Neural progenitor cell (in vitro differentiated cells): ENCODE data around the gene CAP2. TPM values are rescaled to one million over a fixed set of nuclear protein-coding genes. Genes with fewer than 3 reads are reported as not detected.

ENCODE experiments used
- DNase-seq: peaks from one replicate; pipeline ENCODE4 v3.0.0-alpha.2; 2016; ENCODE audit warnings: low spot score
- H2AFZ ChIP-seq: fragments of 200-600 bp; sonication (generic); replicated peaks from 2 replicates; pipeline ENCODE4 v1.6.1; 2016; ENCODE audit warnings: antibody characterized with exemption
- H3F3A ChIP-seq: fragments of 200-600 bp; sonication (generic); 2 replicates; pipeline ENCODE4 v1.6.1; 2016; ENCODE audit warnings: antibody characterized with exemption, low read depth
- H3K27ac ChIP-seq: fragments of 200-600 bp; sonication (generic); 2 replicates; pipeline ENCODE4 v1.5.1; 2016; ENCODE audit warnings: mild to moderate bottlenecking
- H3K27me3 ChIP-seq: fragments of 200-600 bp; sonication (generic); 2 replicates; pipeline ENCODE4 v1.6.1; 2016; ENCODE audit warnings: mild to moderate bottlenecking, moderate library complexity
- H3K36me3 ChIP-seq: fragments of 200-600 bp; sonication (generic); 2 replicates; pipeline ENCODE4 v1.5.1; 2016
- H3K4me1 ChIP-seq: fragments of 200-600 bp; sonication (generic); 2 replicates; pipeline ENCODE4 v1.6.1; 2016; ENCODE audit warnings: mixed run types
- H3K4me2 ChIP-seq: fragments of 200-600 bp; sonication (generic); 2 replicates; pipeline ENCODE4 v1.6.1; 2016
- H3K4me3 ChIP-seq: fragments of 200-600 bp; sonication (generic); 2 replicates; pipeline ENCODE4 v1.5.1; 2016
- H3K79me2 ChIP-seq: fragments of 200-600 bp; sonication (generic); 2 replicates; pipeline ENCODE4 v1.6.1; 2016; ENCODE audit warnings: low read depth
- H3K9ac ChIP-seq: fragments of 200-600 bp; sonication (generic); 2 replicates; pipeline ENCODE4 v1.6.1; 2016
- H3K9me3 ChIP-seq: fragments of 200-600 bp; sonication (generic); 2 replicates; pipeline ENCODE4 v1.5.1; 2016; ENCODE audit warnings: low read depth
- H4K20me1 ChIP-seq: fragments of 200-600 bp; sonication (generic); 2 replicates; pipeline ENCODE4 v1.6.1; 2016; ENCODE audit warnings: low read depth
- H3K27ac Mint-ChIP-seq: 3 replicates; pipeline ENCODE4 v1.8.0; 2021; ENCODE audit warnings: mixed read lengths
- H3K27me3 Mint-ChIP-seq: 2 replicates; pipeline ENCODE4 v1.8.0; 2022; ENCODE audit warnings: low read depth, mild to moderate bottlenecking, inconsistent platforms, moderate library complexity, mixed read lengths; ENCODE audit not compliant: insufficient read depth
- H3K36me3 Mint-ChIP-seq: 3 replicates; pipeline ENCODE4 v1.8.0; 2021; ENCODE audit warnings: mixed read lengths
- H3K4me1 Mint-ChIP-seq: 3 replicates; pipeline ENCODE4 v1.8.0; 2021; ENCODE audit warnings: mixed read lengths
- H3K4me3 Mint-ChIP-seq: 3 replicates; pipeline ENCODE4 v1.8.0; 2021; ENCODE audit warnings: mild to moderate bottlenecking, moderate library complexity, mixed read lengths
- H3K9me3 Mint-ChIP-seq: 3 replicates; pipeline ENCODE4 v1.8.0; 2020; ENCODE audit warnings: mixed read lengths
- EZH2 ChIP-seq: fragments of 200-600 bp; sonication (generic); IDR thresholded peaks from 2 replicates; pipeline ENCODE4 v1.6.1; 2017; ENCODE audit warnings: antibody characterized with exemption, mild to moderate bottlenecking, moderate library complexity
- EZH2phosphoT487 ChIP-seq: fragments of 200-600 bp; sonication (generic); IDR thresholded peaks from 2 replicates; pipeline ENCODE4 v1.6.1; 2017; ENCODE audit warnings: antibody characterized with exemption
- total RNA-seq: library from RNA; depleted of rRNA; stranded (reverse); fragments of >200 nt; gene quantifications from 2 replicates; pipeline ENCODE4 v1.2.3, GENCODE V29; 2015; ENCODE audit warnings: low replicate concordance
- TF ChIP-seq, protein P1 (sequence below): fragments of 200-600 bp; sonication (generic); IDR thresholded peaks from 2 replicates; pipeline ENCODE4 v1.5.1; 2017; ENCODE audit warnings: antibody characterized with exemption, mild to moderate bottlenecking

Gene CAP2
- total RNA-seq, 1 donor from 2014 or later: 27.4 TPM

- Histone ChIP-seq H3F3A (no peaks in the 10 kb centered on the region), H3K27ac (no peak overlapping the region), H4K20me1 (no peaks in the 10 kb centered on the region), H3K4me3 (no peak overlapping the region), H2AFZ (no peak overlapping the region), H3K27me3 (no peaks in the 10 kb centered on the region), H3K4me2 (no peak overlapping the region), H3K36me3 (no peaks in the 10 kb centered on the region), H3K79me2 (no peaks in the 10 kb centered on the region), H3K9ac (no peak overlapping the region), H3K4me1 (no peaks in the 10 kb centered on the region), H3K9me3 (no peaks in the 10 kb centered on the region)
- H3K4me1 Mint-ChIP-seq: peaks cover 8% of the 10 kb centered on the region
- no peaks in the 10 kb centered on the region for H3K9me3 Mint-ChIP-seq
- no peak overlapping the region for H3K4me3 Mint-ChIP-seq
- TF ChIP-seq EZH2phosphoT487 (no peak), EZH2 (no peak)
- TF ChIP-seq, protein P1, sequence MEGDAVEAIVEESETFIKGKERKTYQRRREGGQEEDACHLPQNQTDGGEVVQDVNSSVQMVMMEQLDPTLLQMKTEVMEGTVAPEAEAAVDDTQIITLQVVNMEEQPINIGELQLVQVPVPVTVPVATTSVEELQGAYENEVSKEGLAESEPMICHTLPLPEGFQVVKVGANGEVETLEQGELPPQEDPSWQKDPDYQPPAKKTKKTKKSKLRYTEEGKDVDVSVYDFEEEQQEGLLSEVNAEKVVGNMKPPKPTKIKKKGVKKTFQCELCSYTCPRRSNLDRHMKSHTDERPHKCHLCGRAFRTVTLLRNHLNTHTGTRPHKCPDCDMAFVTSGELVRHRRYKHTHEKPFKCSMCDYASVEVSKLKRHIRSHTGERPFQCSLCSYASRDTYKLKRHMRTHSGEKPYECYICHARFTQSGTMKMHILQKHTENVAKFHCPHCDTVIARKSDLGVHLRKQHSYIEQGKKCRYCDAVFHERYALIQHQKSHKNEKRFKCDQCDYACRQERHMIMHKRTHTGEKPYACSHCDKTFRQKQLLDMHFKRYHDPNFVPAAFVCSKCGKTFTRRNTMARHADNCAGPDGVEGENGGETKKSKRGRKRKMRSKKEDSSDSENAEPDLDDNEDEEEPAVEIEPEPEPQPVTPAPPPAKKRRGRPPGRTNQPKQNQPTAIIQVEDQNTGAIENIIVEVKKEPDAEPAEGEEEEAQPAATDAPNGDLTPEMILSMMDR: no peak
- H3K27me3 Mint-ChIP-seq: no peaks in the 10 kb centered on the region
- H3K36me3 Mint-ChIP-seq: peaks cover 10% of the 10 kb centered on the region
- no peak for DNase-seq
- no peak overlapping the region for H3K27ac Mint-ChIP-seq
Measured at GRCh38 chr6:17448165-17448564, 54.8 kb downstream of the CAP2 start.

GRCh38 chr6:17450397-17450796 lies 57.0 kb downstream of the CAP2 start:
- TF ChIP-seq EZH2 (no peak), EZH2phosphoT487 (no peak)
- TF ChIP-seq, protein P1: no peak
- Mint-ChIP-seq H3K4me1 (peaks cover 8% of the 10 kb centered on the region), H3K36me3 (peaks cover 17% of the 10 kb centered on the region), H3K27ac (no peak overlapping the region), H3K4me3 (no peak overlapping the region), H3K27me3 (no peaks in the 10 kb centered on the region), H3K9me3 (no peaks in the 10 kb centered on the region)
- Histone ChIP-seq H3K9ac (no peak overlapping the region), H3K4me2 (no peak overlapping the region), H3K27me3 (no peaks in the 10 kb centered on the region), H3K4me3 (no peak overlapping the region), H3K9me3 (no peaks in the 10 kb centered on the region), H3K36me3 (no peaks in the 10 kb centered on the region), H2AFZ (no peak overlapping the region), H3K27ac (no peak overlapping the region), H4K20me1 (no peaks in the 10 kb centered on the region), H3F3A (no peaks in the 10 kb centered on the region), H3K4me1 (peaks cover 7% of the 10 kb centered on the region), H3K79me2 (no peaks in the 10 kb centered on the region)
- DNase-seq: no peak

DNA sequence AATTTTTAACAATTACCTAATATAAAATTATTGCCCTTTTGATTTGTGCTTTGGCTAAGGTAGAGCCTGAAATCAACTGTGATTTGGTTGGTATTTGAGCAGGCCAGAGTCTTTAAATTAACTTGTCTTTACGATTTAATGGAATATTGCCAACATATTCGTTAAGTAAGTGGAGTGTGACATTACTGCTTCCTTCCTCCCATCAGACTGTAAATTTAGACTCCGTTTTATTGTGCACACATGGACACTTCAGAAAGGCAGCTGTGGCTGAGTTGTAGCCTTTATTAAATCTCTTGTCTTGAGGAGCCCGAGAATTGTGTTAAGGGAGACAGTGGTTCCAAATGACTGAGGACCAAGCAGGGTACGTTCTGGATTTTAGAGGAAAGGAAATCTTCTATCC lies 57.4 kb downstream of the CAP2 start:
- Mint-ChIP-seq H3K9me3 (peaks cover 2% of the 10 kb centered on the region), H3K4me1 (peaks cover 8% of the 10 kb centered on the region), H3K27me3 (peaks cover 1% of the 10 kb centered on the region), H3K4me3 (no peak overlapping the region), H3K27ac (no peak overlapping the region), H3K36me3 (peaks cover 20% of the 10 kb centered on the region)
- Histone ChIP-seq H4K20me1 (no peaks in the 10 kb centered on the region), H3K4me2 (no peak overlapping the region), H3K27ac (no peak overlapping the region), H3K79me2 (no peaks in the 10 kb centered on the region), H3K9ac (no peak overlapping the region), H3K4me3 (no peak overlapping the region), H3F3A (no peaks in the 10 kb centered on the region), H3K9me3 (no peaks in the 10 kb centered on the region), H3K4me1 (peaks cover 7% of the 10 kb centered on the region), H3K36me3 (no peaks in the 10 kb centered on the region), H2AFZ (no peak overlapping the region), H3K27me3 (no peaks in the 10 kb centered on the region)
- DNase-seq: no peak
- TF ChIP-seq EZH2 (no peak), EZH2phosphoT487 (no peak)
- TF ChIP-seq, protein P1: no peak
